Astrocyte of the cerebellum (primary cell): ENCODE data around the gene HAP1.
A peak's percentile ranks its signal among the peaks of the same experiment; 100 is the strongest.
"Not testable (repeated sequence)": the region's sequence is repeated elsewhere in the genome, so short reads cannot be mapped to it uniquely, and the experiment has no call there.

Experiments
- DNase-seq: peaks from one replicate; pipeline ENCODE4 v3.0.0-alpha.2; 2011; ENCODE audit warnings: low read depth
- H3K4me3 ChIP-seq: 2 replicates; pipeline ENCODE4 v1.5.1; 2011; ENCODE audit warnings: mild to moderate bottlenecking, low read depth, low read length, moderate library complexity
- CTCF ChIP-seq: IDR thresholded peaks from 2 replicates; pipeline ENCODE4 v1.5.1; 2012; ENCODE audit warnings: low read length, low read depth, moderate library complexity, mild to moderate bottlenecking; ENCODE audit errors: missing control alignments
- in situ Hi-C: cut with HindIII; loops from 2 replicates; pipeline ENCODE4 v1.10.0; 2017; ENCODE audit warnings: low sequenced_read_pairs

Gene HAP1

DNA sequence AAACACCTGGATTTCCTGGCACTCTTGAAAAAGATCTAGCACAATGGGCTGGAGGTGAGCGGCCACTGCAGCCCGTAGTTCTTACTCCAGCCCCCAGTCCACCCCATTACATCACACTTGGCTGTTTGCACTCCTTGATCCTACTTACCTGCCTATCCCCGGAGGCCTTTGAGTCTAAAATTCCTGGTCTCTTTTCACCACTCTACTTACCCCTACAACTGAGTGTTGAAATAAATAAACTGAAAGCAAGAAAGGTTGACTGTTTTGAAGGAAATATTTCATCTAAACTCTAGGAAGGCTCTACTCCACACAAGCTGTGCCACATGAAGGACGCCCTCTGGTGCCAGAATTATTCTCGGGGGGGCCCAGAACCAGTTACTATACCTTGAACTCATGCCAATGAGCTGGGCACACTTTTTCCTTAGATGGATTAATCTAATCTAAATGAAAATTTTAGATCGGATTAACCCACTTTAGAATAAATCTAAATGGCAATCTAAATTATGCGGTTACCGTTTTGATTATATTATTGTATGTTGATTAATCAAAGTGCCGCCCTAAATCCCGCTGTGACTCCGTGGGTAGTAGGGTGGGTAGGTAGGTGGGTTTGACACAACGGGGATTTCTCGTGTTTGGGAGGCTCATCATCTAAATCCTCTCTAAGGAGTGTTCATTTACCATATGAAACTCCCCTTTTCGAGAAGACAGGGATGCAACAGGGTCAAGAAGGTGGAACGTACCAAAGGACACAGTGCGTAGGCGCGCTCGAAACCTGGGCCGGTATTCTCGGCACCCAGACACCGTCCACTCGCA, 46.4 kb downstream of the HAP1 start:
- in situ Hi-C loops = no loop called here
- no peak for DNase-seq

DNA sequence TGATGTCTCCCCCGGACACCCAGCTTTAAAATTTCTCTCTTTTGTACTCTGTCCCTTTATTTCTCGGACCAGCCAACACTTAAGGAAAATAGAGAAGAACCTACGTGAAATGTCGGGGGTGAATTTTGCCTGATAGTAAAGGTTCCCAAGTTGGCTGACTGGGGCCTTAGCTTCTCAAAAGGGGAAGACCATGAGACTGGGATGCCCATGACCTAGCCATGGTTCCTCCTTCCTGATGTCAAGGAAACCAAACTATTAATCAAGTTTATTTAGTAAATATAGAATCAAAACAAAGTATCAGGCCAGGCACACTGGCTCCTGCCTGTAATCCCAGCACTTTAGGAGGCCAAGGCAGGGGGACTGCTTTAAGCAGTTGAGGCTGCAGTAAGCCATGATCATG, 48.2 kb downstream of the HAP1 start:
- no peak for TF ChIP-seq CTCF
- no peak overlapping the region for H3K4me3 ChIP-seq
- in situ Hi-C loops = no loop called here
- no peak for DNase-seq

More for the DNA sequence above, 46.4 kb downstream of the HAP1 start:
- peak overlapping the region; percentile 98 for H3K4me3 ChIP-seq
- peak; percentile 9 for TF ChIP-seq CTCF

GRCh38 chr17:41685753-41686152, 48.7 kb downstream of the HAP1 start:
- DNase-seq, in situ Hi-C loops, H3K4me3 ChIP-seq: not testable (repeated sequence)

- no peak for TF ChIP-seq CTCF
- no peak for DNase-seq
- in situ Hi-C loops = no loop called here
Measured at GRCh38 chr17:41684035-41684434, 50.4 kb downstream of the HAP1 start.

DNA sequence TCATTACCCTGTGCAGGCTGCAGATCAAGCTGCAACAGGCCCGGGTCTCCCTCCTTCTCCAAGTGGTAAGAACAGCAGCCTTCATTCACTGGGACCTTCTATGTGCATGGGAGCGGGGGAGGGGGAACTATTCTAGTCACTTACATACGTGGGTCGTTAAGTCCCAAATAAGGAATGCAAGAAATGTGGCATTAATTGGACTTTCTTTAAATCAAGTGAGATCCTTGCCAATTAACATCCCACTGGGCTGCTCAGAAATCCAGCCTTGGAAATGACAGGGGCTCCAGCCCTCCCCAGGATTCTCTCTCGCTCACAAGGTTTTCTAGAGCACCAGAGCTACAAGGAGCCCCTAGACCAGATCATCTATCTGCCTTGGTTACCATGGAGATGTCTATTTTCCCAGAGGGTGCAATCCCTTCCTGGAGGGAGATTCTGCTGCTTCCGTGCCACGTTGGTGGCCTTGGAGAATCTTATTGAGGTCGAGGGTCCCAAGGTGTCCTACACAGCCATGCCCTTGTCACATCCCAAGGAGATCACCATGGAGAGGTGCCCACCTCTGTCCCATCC, 50.9 kb downstream of the HAP1 start:
- no peak overlapping the region for H3K4me3 ChIP-seq
- no peak for DNase-seq
- in situ Hi-C loops = no loop called here
- no peak for TF ChIP-seq CTCF

More at GRCh38 chr17:41684035-41684434, 50.4 kb downstream of the HAP1 start:
- no peak overlapping the region for H3K4me3 ChIP-seq

DNA sequence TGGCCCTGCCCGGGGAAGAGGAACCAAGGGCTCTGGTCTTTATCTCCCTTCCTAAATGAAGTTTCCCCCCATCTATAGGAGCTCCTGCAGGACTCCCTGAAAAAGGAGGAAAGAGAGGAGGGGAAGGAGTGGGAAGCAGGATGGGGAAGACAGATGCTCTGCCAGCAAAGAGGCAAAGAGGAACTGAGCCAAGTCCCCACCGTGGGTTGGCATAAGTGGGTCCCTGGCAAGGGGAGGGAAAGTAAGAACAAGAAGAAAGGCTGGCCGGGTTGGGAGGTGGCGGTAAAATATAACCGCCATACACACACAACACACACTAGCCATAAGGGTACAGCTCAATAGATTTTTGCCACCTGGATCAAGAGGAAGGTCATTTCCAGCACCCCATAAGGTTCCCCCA, 51.8 kb downstream of the HAP1 start:
- no peak for TF ChIP-seq CTCF
- no peak overlapping the region for H3K4me3 ChIP-seq
- no peak for DNase-seq
- in situ Hi-C loops = no loop called here

- DNase-seq = no peak
- H3K4me3 ChIP-seq = no peak overlapping the region
- no peak for TF ChIP-seq CTCF
- in situ Hi-C loops = no loop called here
Measured at GRCh38 chr17:41681776-41682175, 52.7 kb downstream of the HAP1 start.
